ENCODE data around the gene LOXHD1.

The LOXHD1 gene

DNA sequence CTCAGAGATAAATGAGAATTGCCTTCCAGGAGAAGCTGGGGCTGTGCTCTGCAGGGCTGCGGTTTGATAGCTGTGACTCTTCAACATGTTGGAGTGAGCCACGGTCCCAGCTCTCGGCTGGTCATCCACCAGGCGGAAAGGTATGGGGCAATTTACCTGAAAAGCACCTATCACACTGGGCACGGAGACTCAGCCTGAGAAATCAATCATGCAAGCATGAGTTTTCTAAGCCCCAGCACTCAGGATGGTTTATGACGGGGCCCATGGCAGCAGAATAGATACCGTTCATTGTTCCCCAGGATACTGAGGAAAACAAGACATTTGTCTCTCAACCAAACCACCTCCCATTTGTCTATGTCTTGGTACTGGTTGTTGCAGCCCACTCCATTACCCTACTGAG is 83.9 kb downstream of the LOXHD1 start:
- DNase-seq (ENCODE audit: low read depth), result no peak
- TF ChIP-seq, protein P1, sequence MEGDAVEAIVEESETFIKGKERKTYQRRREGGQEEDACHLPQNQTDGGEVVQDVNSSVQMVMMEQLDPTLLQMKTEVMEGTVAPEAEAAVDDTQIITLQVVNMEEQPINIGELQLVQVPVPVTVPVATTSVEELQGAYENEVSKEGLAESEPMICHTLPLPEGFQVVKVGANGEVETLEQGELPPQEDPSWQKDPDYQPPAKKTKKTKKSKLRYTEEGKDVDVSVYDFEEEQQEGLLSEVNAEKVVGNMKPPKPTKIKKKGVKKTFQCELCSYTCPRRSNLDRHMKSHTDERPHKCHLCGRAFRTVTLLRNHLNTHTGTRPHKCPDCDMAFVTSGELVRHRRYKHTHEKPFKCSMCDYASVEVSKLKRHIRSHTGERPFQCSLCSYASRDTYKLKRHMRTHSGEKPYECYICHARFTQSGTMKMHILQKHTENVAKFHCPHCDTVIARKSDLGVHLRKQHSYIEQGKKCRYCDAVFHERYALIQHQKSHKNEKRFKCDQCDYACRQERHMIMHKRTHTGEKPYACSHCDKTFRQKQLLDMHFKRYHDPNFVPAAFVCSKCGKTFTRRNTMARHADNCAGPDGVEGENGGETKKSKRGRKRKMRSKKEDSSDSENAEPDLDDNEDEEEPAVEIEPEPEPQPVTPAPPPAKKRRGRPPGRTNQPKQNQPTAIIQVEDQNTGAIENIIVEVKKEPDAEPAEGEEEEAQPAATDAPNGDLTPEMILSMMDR (IDR thresholded peaks at IDR 0.05; ENCODE audit: insufficient read depth, low read depth, low read length, missing control alignments), result no peak
- no peak overlapping the region for H3K4me3 ChIP-seq (ENCODE audit: low read length)

DNA sequence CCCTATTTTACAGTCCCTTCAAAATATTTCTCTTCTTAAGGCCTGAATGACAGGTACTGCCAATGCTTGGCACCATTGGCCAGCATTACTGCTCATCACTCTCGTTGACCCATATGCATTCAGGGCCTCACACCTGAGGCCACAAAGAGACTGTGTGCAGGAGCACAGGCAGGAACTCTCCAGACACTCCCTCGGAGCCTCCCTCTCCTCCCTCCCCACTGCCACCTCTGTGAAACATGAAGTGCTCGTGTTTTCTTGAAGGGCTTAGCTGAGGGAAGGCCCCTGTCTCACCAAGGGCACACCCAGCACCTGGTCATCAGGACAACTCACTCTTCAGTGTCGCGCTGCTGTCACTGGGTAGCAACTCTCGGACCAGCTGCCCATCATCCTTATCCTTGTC is 85.3 kb downstream of the LOXHD1 start:
- H3K4me3 ChIP-seq (ENCODE audit: low read length), result no peak overlapping the region
- DNase-seq (ENCODE audit: low read depth), result no peak
- TF ChIP-seq, protein P1 (IDR thresholded peaks at IDR 0.05; ENCODE audit: insufficient read depth, low read depth, low read length, missing control alignments), result no peak

DNA sequence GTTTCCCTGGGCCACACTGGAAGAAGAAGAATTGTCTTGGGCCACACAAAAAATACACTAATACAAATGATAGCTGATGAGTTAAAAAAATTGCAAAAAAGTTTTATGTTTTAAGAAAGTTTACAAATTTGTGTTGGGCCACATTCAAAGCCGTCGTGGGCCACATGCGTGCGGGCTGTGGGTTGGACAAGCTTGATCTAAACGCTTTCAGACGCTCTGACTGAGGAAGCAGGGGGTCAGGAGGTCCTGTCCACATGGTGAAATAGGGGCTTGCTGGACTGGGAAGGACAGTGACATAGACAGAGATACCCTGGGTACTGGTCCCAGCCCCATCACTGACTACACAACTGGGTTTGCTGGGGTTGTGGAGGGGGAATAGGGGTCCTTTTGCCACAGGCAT is 86.4 kb downstream of the LOXHD1 start:
- no peak for DNase-seq (ENCODE audit: low read depth)

DNA sequence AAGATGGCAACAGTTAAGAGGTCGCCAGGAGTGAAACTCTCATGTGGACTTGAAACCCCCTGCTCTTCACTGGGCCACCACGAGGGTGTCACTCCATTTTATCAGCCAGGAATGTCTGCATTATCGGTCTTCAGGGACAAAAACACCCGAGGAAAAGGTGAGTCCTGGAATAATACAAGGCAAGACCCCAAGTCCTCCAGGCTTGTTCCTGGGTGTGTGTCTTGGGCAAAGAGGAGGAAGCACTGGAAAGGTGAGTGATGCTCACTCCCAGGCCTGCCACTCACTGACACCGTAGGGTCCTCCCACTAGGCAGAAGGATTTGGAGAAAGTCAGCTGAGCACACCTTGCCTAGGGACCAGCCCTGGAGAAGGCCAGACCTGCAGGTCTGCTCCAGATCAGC is 86.9 kb downstream of the LOXHD1 start:
- DNase-seq (ENCODE audit: low read depth), result no peak
- TF ChIP-seq, protein P1 (IDR thresholded peaks at IDR 0.05; ENCODE audit: insufficient read depth, low read depth, low read length, missing control alignments), result no peak

More for the DNA sequence above, 86.4 kb downstream of the LOXHD1 start:
- no peak overlapping the region for H3K4me3 ChIP-seq (ENCODE audit: low read length)
- TF ChIP-seq, protein P1 (IDR thresholded peaks at IDR 0.05; ENCODE audit: insufficient read depth, low read depth, low read length, missing control alignments), result no peak

DNA sequence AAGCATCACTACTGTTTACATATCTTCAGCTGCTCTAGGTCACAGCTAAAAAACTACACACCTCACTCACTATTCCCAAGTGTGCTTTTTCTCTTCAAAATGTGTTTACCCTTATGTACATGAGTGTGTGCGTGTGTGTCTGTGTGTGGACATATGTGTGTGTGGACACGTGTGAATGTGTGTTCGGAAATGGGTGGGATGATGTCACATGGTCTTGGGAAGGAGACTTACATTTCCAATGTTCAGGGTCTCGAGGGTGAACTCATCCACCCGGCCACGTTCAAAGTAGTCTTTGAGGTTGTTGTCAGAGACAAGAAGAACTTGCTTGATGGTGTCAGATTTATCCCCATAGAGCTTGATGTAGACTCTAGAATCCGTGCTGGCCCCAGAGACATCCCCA is 87.8 kb downstream of the LOXHD1 start:
- no peak for DNase-seq (ENCODE audit: low read depth)
- no peak overlapping the region for H3K4me3 ChIP-seq (ENCODE audit: low read length)
- TF ChIP-seq, protein P1 (IDR thresholded peaks at IDR 0.05; ENCODE audit: insufficient read depth, low read depth, low read length, missing control alignments), result no peak

More for the DNA sequence above, 86.9 kb downstream of the LOXHD1 start:
- no peak overlapping the region for H3K4me3 ChIP-seq (ENCODE audit: low read length)

DNA sequence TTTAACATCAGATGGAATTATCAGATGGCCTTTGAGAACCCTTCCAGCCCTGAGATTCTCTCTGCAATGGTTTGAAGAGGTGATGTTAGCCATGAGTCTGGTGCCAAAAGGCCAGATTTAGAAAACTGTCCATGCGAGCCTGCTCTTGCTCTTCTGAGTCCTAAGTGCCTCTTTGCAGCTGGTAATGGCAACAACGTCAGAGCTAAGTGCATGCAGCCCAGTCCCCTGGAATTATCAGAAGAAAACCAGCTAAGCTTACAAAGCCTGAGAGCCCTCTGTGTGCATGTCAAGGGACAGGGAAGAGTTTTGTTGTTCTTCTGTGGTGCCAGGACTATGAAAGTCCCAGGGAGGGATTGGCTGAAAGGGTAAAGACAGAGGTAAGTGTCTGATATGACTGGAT is 89.8 kb downstream of the LOXHD1 start:
- no peak overlapping the region for H3K4me3 ChIP-seq (ENCODE audit: low read length)
- TF ChIP-seq, protein P1 (IDR thresholded peaks at IDR 0.05; ENCODE audit: insufficient read depth, low read depth, low read length, missing control alignments), result no peak
- DNase-seq (ENCODE audit: low read depth), result no peak

DNA sequence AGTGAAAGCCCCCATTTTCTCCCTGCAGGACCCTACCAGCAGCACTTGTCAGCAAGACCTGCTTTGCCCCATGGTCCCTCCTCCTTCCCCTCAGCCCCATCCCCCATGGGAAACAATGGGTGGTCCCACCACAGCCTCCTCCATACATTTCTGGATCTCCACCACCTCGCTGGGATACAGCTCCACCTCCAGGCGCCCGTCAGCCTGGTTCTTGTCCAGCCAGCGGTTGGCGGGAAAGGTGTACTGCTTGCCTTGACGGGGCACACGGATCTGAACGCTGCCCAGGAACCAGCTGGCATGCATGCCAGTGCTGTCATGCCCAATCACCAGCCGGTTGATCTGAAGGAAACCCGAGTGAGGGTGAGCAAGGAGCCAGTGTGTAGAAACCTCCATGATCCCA is 90.9 kb downstream of the LOXHD1 start:
- DNase-seq (ENCODE audit: low read depth), result no peak
- H3K4me3 ChIP-seq (ENCODE audit: low read length), result no peak overlapping the region
- TF ChIP-seq, protein P1 (IDR thresholded peaks at IDR 0.05; ENCODE audit: insufficient read depth, low read depth, low read length, missing control alignments), result no peak

Data from epithelial cell of esophagus (primary cell).